ENCODE results near the gene VEGFB. TPM values are rescaled to one million over a fixed set of nuclear protein-coding genes. Genes with fewer than 3 reads are reported as not detected.

VEGFB gene
- total and polyA plus RNA-seq, 2 of the 4 experiments (the other 2 are of a cell fraction): 3.0 to 25.1 TPM

GRCh38 chr11:64288353-64288750, 54.0 kb downstream of the VEGFB start:
- dilution Hi-C loops (cut with HindIII; ENCODE audit: low sequenced_read_pairs, unreplicated experiment) (no loop called here), intact Hi-C loops (cut with micrococcal nuclease) (no loop called here), in situ Hi-C loops (cut with MboI; ENCODE audit: low sequenced_read_pairs) (no loop called here)
- H3K4me1 ChIP-seq (ENCODE audit: control insufficient read depth, insufficient read depth, low read length): peaks cover 11% of the 10 kb centered on the region
- H3K18ac ChIP-seq (ENCODE audit: low read depth, low read length): no peak overlapping the region
- H4K5ac ChIP-seq (ENCODE audit: low read depth, low read length): no peak overlapping the region
- H2BK5ac ChIP-seq (ENCODE audit: low read depth, low read length, poor library complexity, severe bottlenecking): no peak overlapping the region
- H4K8ac ChIP-seq (ENCODE audit: low read depth in 2 of 2, low read length in 2 of 2): no peak overlapping the region
- ATAC-seq (ENCODE audit: low read depth) (no peak), DNase-seq (no peak)
- TF ChIP-seq MXI1 (IDR thresholded peaks at IDR 0.05; ENCODE audit: borderline replicate concordance, low read depth, low read length) (no peak), RFX5 (IDR thresholded peaks at IDR 0.05; ENCODE audit: low read depth, low read length) (no peak), MAFK (IDR thresholded peaks at IDR 0.05; ENCODE audit: low read depth, low read length) (no peak), POLR2A (IDR thresholded peaks at IDR 0.05; ENCODE audit: low read depth, low read length) (no peak), ELK1 (IDR thresholded peaks at IDR 0.05; ENCODE audit: borderline replicate concordance, low read depth, low read length) (no peak), RAD21 (IDR thresholded peaks at IDR 0.05; ENCODE audit: low read length) (no peak), CTCF (conservative IDR thresholded peaks at IDR 0.05; ENCODE audit: low read depth, low read length) (no peak), CEBPB (IDR thresholded peaks at IDR 0.05; ENCODE audit: low read depth, low read length) (no peak), USF2 (IDR thresholded peaks at IDR 0.05; ENCODE audit: low read depth, low read length) (no peak), CHD1 (IDR thresholded peaks at IDR 0.05; ENCODE audit: low read depth, low read length) (no peak), FOS (IDR thresholded peaks at IDR 0.05; ENCODE audit: low read depth, low read length) (no peak), MAZ (IDR thresholded peaks at IDR 0.05; ENCODE audit: borderline replicate concordance, low read depth, low read length) (no peak), SMC3 (IDR thresholded peaks at IDR 0.05; ENCODE audit: low read depth, low read length) (no peak), NFE2L2 (IDR thresholded peaks at IDR 0.05; ENCODE audit: low read depth, low read length) (no peak), BHLHE40 (IDR thresholded peaks at IDR 0.05; ENCODE audit: low read depth, low read length) (no peak), RCOR1 (IDR thresholded peaks at IDR 0.05; ENCODE audit: insufficient replicate concordance, low read length) (no peak)
- 100% methylated on average over 1 of the region's 9 CpGs; no CpG with 5 or more reads in 1 of the 2 experiments for WGBS, 2 experiments (ENCODE audit: extremely low coverage in 2 of 2, insufficient read length in 1 of 2)
- H4K20me1 ChIP-seq (ENCODE audit: insufficient read depth, low read length): peaks cover 5% of the 10 kb centered on the region; the same call in 1 of the 2 replicates
- no peak overlapping the region for H2AFZ ChIP-seq (replicated peaks; ENCODE audit: low read length, poor library complexity)
- no peak overlapping the region for H3K23ac ChIP-seq (ENCODE audit: low read depth, low read length)
- H3K4me2 ChIP-seq (ENCODE audit: low read depth, low read length): no peak overlapping the region
- no peak overlapping the region for H2AK5ac ChIP-seq (ENCODE audit: low read depth, low read length)
- no peak overlapping the region for H3K9ac ChIP-seq (ENCODE audit: low read depth, low read length)
- no peak overlapping the region for H2BK15ac ChIP-seq (ENCODE audit: low read depth, low read length)
- no peak overlapping the region for H3K56ac ChIP-seq (ENCODE audit: extremely low read depth, insufficient read depth, low read length)
- no peak overlapping the region for H3K4ac ChIP-seq (ENCODE audit: low read depth, low read length)
- H3K27ac ChIP-seq (ENCODE audit: insufficient read depth, low read length): no peak overlapping the region
- H2BK20ac ChIP-seq (ENCODE audit: low read depth, low read length): no peak overlapping the region
- peaks cover 1% of the 10 kb centered on the region; the same call in 1 of the 2 replicates for H3K9me1 ChIP-seq (ENCODE audit: insufficient read depth, low read length)
- no peak overlapping the region for H2AK9ac ChIP-seq (replicated peaks; ENCODE audit: low read depth, low read length, poor library complexity)
- H3K14ac ChIP-seq (replicated peaks; ENCODE audit: low read depth, low read length): no peak overlapping the region
- peaks cover 13 to 25% of the 10 kb centered on the region in 2 experiments for H3K79me1 ChIP-seq (ENCODE audit: low read depth in 1 of 2, low read length in 2 of 2)
- H3K36me3 ChIP-seq (ENCODE audit: control insufficient read depth, insufficient read depth, low read length): no peaks in the 10 kb centered on the region
- H3K4me3 ChIP-seq (ENCODE audit: insufficient read depth, low read depth, low read length): no peak overlapping the region
- no peak overlapping the region for H4K91ac ChIP-seq (ENCODE audit: insufficient read depth, low read depth, low read length)
- H3K9me3 ChIP-seq (ENCODE audit: control insufficient read depth, insufficient read depth, low read length): no peaks in the 10 kb centered on the region
- BruUV-seq (replicated peaks): no TSS peak
- ChIA-PET POLR2A (ENCODE audit: unreplicated experiment) (no interaction called here), CTCF (no interaction called here)
- peaks cover 33% of the 10 kb centered on the region for H3K27me3 ChIP-seq (ENCODE audit: control insufficient read depth, insufficient read depth, low read length)
- H2BK120ac ChIP-seq (ENCODE audit: low read depth, low read length): no peak overlapping the region
